ENCODE results near the gene SLC35F2. TPM values are rescaled to one million over a fixed set of nuclear protein-coding genes. Genes with fewer than 3 reads are reported as not detected.

SLC35F2 gene
- total and polyA plus RNA-seq, 2 of the 8 experiments (the other 6 are each of a cell fraction or from before 2014, with no cell fraction given): 15.1 to 29.7 TPM

DNA sequence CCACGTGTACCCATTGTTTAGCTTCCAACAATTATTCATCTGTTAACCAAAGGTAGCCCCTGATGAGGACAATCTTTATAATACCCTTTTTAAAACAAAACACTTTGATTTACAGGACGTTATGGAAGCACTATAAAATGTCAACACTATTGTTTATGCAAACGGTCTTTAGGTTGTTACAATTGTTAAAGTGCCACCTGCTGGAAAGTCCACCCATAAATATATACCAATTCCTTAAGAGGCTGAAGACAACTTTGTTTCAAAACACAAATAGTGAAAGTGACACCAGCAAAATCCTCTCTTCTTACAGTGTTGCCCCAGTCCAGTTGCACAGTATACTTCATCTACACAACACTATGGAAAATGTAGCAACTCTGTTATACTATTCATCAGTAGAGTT lies 77.8 kb downstream of the SLC35F2 start:
- H3K56ac ChIP-seq (replicated peaks; ENCODE audit: insufficient read length, low read depth, low read length): no peak overlapping the region
- no peaks in the 10 kb centered on the region for H3K79me1 ChIP-seq (ENCODE audit: low read depth, low read length)
- H3K23me2 ChIP-seq (ENCODE audit: low read depth, low read length): no peaks in the 10 kb centered on the region
- no peak overlapping the region for H3K9ac ChIP-seq (replicated peaks in 1 of 4; ENCODE audit: extremely low read depth in 1 of 4, low read depth in 3 of 4, low read length in 3 of 4)
- TF ChIP-seq PHF8 (conservative IDR thresholded peaks at IDR 0.05; ENCODE audit: low read depth, low read length) (no peak), SP4 (IDR thresholded peaks at IDR 0.05; ENCODE audit: low read length) (no peak), CBX5 (IDR thresholded peaks at IDR 0.05; ENCODE audit: low read depth, low read length) (no peak)
- FAIRE-seq (no peak), DNase-seq (ENCODE audit: low read depth in 1 of 2, low spot score in 2 of 2) (no peak)
- no peak overlapping the region for H3K4ac ChIP-seq (replicated peaks; ENCODE audit: insufficient read length, low read depth, low read length)
- H3K27ac ChIP-seq (ENCODE audit: low read depth, low read length): no peak overlapping the region
- H4K91ac ChIP-seq (replicated peaks; ENCODE audit: insufficient read length, low read length): no peak overlapping the region
- no peaks in the 10 kb centered on the region for H3K9me3 ChIP-seq (ENCODE audit: insufficient read depth in 2 of 2, low read depth in 1 of 2, low read length in 1 of 2)
- H2BK120ac ChIP-seq (replicated peaks; ENCODE audit: low read depth, low read length): no peak overlapping the region
- H4K5ac ChIP-seq (ENCODE audit: insufficient read length, low read depth, low read length): no peak overlapping the region
- H2BK12ac ChIP-seq (ENCODE audit: low read depth, low read length): no peak overlapping the region
- POLR2A ChIA-PET (ENCODE audit: partially characterized antibody): no interaction called here
- H2BK20ac ChIP-seq (ENCODE audit: low read length): no peak overlapping the region
- H2AK5ac ChIP-seq (ENCODE audit: low read depth, low read length): no peak overlapping the region
- no peak overlapping the region for H2BK15ac ChIP-seq (ENCODE audit: low read length)
- H3K14ac ChIP-seq (ENCODE audit: insufficient read length): no peak overlapping the region
- H3K36me3 ChIP-seq (ENCODE audit: control insufficient read depth in 2 of 4, insufficient read depth in 4 of 4, low read length in 3 of 4): no peaks in the 10 kb centered on the region
- H3K23ac ChIP-seq (ENCODE audit: insufficient read length): no peak overlapping the region
- H4K8ac ChIP-seq (ENCODE audit: extremely low read depth, insufficient read depth, low read length): no peak overlapping the region
- no peak overlapping the region for H3K4me2 ChIP-seq (ENCODE audit: insufficient read depth in 1 of 2, low read depth in 2 of 2, low read length in 2 of 2)
- CTCF ChIA-PET (ENCODE audit: partially characterized antibody): interaction anchor here (1.0 to 2.2 kb wide), 2 partner anchors 10 to 40 kb away, joined by 3 to 7 read pairs; no protein-coding TSS in a partner anchor
- no peaks in the 10 kb centered on the region for H3K79me2 ChIP-seq (ENCODE audit: control insufficient read depth in 1 of 2, insufficient read depth in 2 of 2, low read length in 2 of 2)
- H3K4me3 ChIP-seq (ENCODE audit: extremely low read depth in 1 of 4, insufficient read depth in 2 of 4, low read depth in 3 of 4, low read length in 4 of 4): no peak overlapping the region
- no peak overlapping the region for H2BK5ac ChIP-seq (ENCODE audit: low read depth, low read length)
- no peaks in the 10 kb centered on the region for H3K27me3 ChIP-seq (replicated peaks in 1 of 4; ENCODE audit: control insufficient read depth in 3 of 4, extremely low read depth in 1 of 4, insufficient read depth in 3 of 4, low read length in 3 of 4)
- H3K18ac ChIP-seq (ENCODE audit: extremely low read depth, low read length): no peak overlapping the region
- no peaks in the 10 kb centered on the region for H3K4me1 ChIP-seq (replicated peaks in 1 of 4; ENCODE audit: control insufficient read depth in 3 of 4, insufficient read depth in 4 of 4, low read length in 3 of 4)
- WGBS, 2 experiments (ENCODE audit: extremely low coverage in 1 of 2, insufficient coverage in 1 of 2, insufficient read length in 1 of 2, insufficient replicate concordance in 2 of 2, low coverage in 1 of 2, low lambda C conversion rate in 2 of 2, missing lambda C conversion rate in 1 of 2): 78% methylated on average over 3 of the region's 3 CpGs; no CpG with 5 or more reads in 1 of the 2 experiments
- H2AFZ ChIP-seq (ENCODE audit: low read length): no peak overlapping the region
- no peaks in the 10 kb centered on the region for H4K20me1 ChIP-seq (replicated peaks in 1 of 2; ENCODE audit: control insufficient read depth in 1 of 2, insufficient read depth in 2 of 2, low read length in 2 of 2)

All from H1 (cell line).